Islet of Langerhans (tissue), 1 donor: ENCODE results near the gene FCGR2B.
"Not testable (repeated sequence)": the region's sequence is repeated elsewhere in the genome, so short reads cannot be mapped to it uniquely, and the experiment has no call there.

ENCODE experiments used
- FAIRE-seq: peaks from one replicate; lab custom pipeline; 2011; peaks lifted over from hg19 to GRCh38; lab: Jason Lieb, UNC

The FCGR2B gene

GRCh38 chr1:161662684-161663339, at the start of gene FCGR2B:
TSS of gene FCGR2B (plus strand) at chr1:161663143. CDS start at chr1:161663242, 99 bp downstream.
- FAIRE-seq: not testable (repeated sequence)

- FAIRE-seq: not testable (repeated sequence)
Measured at GRCh38 chr1:161616417-161616816, 46.5 kb upstream of the FCGR2B start.

- FAIRE-seq: not testable (repeated sequence)
Measured at GRCh38 chr1:161618517-161618916, 44.4 kb upstream of the FCGR2B start.

- not testable (repeated sequence) for FAIRE-seq
Measured at GRCh38 chr1:161620399-161620798, 42.5 kb upstream of the FCGR2B start.

GRCh38 chr1:161621181-161622000, 41.6 kb upstream of the FCGR2B start:
- FAIRE-seq: not testable (repeated sequence)

GRCh38 chr1:161622054-161622453, 40.9 kb upstream of the FCGR2B start:
- FAIRE-seq: not testable (repeated sequence)

GRCh38 chr1:161623401-161624051, 39.4 kb upstream of the FCGR2B start:
- FAIRE-seq: not testable (repeated sequence)

GRCh38 chr1:161624605-161625004, 38.3 kb upstream of the FCGR2B start:
- not testable (repeated sequence) for FAIRE-seq

- not testable (repeated sequence) for FAIRE-seq
Measured at GRCh38 chr1:161626445-161627146, 36.3 kb upstream of the FCGR2B start.

- FAIRE-seq: not testable (repeated sequence)
Measured at GRCh38 chr1:161630128-161630742, 32.7 kb upstream of the FCGR2B start.

- no peak for FAIRE-seq
Measured at GRCh38 chr1:161631076-161631475, 31.9 kb upstream of the FCGR2B start, which contains the start of gene FCGR3B. TSS of gene FCGR3B (minus strand) at chr1:161631176. CDS start at chr1:161631094, 82 bp downstream.

- FAIRE-seq: not testable (repeated sequence)
Measured at GRCh38 chr1:161634993-161635392, 27.9 kb upstream of the FCGR2B start.

GRCh38 chr1:161636189-161636782, 26.7 kb upstream of the FCGR2B start:
- FAIRE-seq: not testable (repeated sequence)

- not testable (repeated sequence) for FAIRE-seq
Measured at GRCh38 chr1:161636976-161637375, 26.0 kb upstream of the FCGR2B start.

- not testable (repeated sequence) for FAIRE-seq
Measured at GRCh38 chr1:161638251-161638993, 24.5 kb upstream of the FCGR2B start.

GRCh38 chr1:161639203-161639602, 23.7 kb upstream of the FCGR2B start:
- not testable (repeated sequence) for FAIRE-seq

- FAIRE-seq: not testable (repeated sequence)
Measured at GRCh38 chr1:161642697-161643096, 20.2 kb upstream of the FCGR2B start.

GRCh38 chr1:161643481-161644208, 19.3 kb upstream of the FCGR2B start:
- not testable (repeated sequence) for FAIRE-seq

- FAIRE-seq: not testable (repeated sequence)
Measured at GRCh38 chr1:161644855-161645254, 18.1 kb upstream of the FCGR2B start.
